Measurements from ENCODE around the gene STRA6.
A peak's percentile ranks its signal among the peaks of the same experiment; 100 is the strongest.

The STRA6 gene

GRCh38 chr15:74207652-74208440 is 5.3 kb upstream of the STRA6 start:
- no peak for DNase-seq

GRCh38 chr15:74206801-74207281 is 4.3 kb upstream of the STRA6 start:
- no peak for DNase-seq

- DNase-seq: no peak
Observed at GRCh38 chr15:74205582-74205947, 3.0 kb upstream of the STRA6 start.

- DNase-seq: peak; percentile 60
Observed at GRCh38 chr15:74203914-74204431, 1.4 kb upstream of the STRA6 start.

- DNase-seq: no peak
Observed at GRCh38 chr15:74201710-74202420, 722 bp downstream of the STRA6 start.

GRCh38 chr15:74200871-74201419 is 1.6 kb downstream of the STRA6 start:
- no peak for DNase-seq

- DNase-seq: no peak
Observed at GRCh38 chr15:74200412-74200815, 2.2 kb downstream of the STRA6 start.

GRCh38 chr15:74199297-74199652 is 3.3 kb downstream of the STRA6 start:
- no peak for DNase-seq

- no peak for DNase-seq
Observed at GRCh38 chr15:74197176-74197965, 5.2 kb downstream of the STRA6 start.

GRCh38 chr15:74196175-74196574 is 6.4 kb downstream of the STRA6 start:
- no peak for DNase-seq

- DNase-seq: no peak
Observed at GRCh38 chr15:74194572-74195559, 7.7 kb downstream of the STRA6 start.

GRCh38 chr15:74193905-74194304 is 8.7 kb downstream of the STRA6 start:
- no peak for DNase-seq

GRCh38 chr15:74193299-74193718 is 9.3 kb downstream of the STRA6 start:
- DNase-seq: no peak

- DNase-seq: no peak
Observed at GRCh38 chr15:74192751-74193150, 9.8 kb downstream of the STRA6 start.

GRCh38 chr15:74191798-74192197 is 10.8 kb downstream of the STRA6 start:
- DNase-seq: no peak

- no peak for DNase-seq
Observed at GRCh38 chr15:74188216-74188615, 14.4 kb downstream of the STRA6 start.

- DNase-seq: no peak
Observed at GRCh38 chr15:74185710-74186348, 16.8 kb downstream of the STRA6 start.

GRCh38 chr15:74184582-74185091 is 17.9 kb downstream of the STRA6 start:
- DNase-seq: no peak

GRCh38 chr15:74182131-74182530 is 20.5 kb downstream of the STRA6 start:
- DNase-seq: no peak

- DNase-seq: no peak
Observed at GRCh38 chr15:74180881-74181602, 21.5 kb downstream of the STRA6 start.

All from DMS79 (cell line).